ACC112 (cell line): ENCODE data around the gene TNFRSF12A.
"Not testable (repeated sequence)": the region's sequence is repeated elsewhere in the genome, so short reads cannot be mapped to it uniquely, and the experiment has no call there.

Source experiments
- H2AFZ ChIP-seq: fragments of 200-600 bp; sonication (generic); one replicate; pipeline ENCODE4 v1.6.0; 2017; ENCODE audit warnings: antibody characterized with exemption, low read length; ENCODE audit not compliant: unreplicated experiment
- H3K27ac ChIP-seq: fragments of 200-600 bp; sonication (generic); 2 replicates; pipeline ENCODE4 v1.5.1; 2014; ENCODE audit warnings: low read depth, mild to moderate bottlenecking, antibody characterized with exemption, low read length, moderate library complexity
- H3K27me3 ChIP-seq: fragments of 200-600 bp; sonication (generic); 2 replicates; pipeline ENCODE4 v1.6.1; 2014; ENCODE audit warnings: mild to moderate bottlenecking, antibody characterized with exemption, low read length, moderate library complexity, mixed read lengths; ENCODE audit not compliant: insufficient read depth
- H3K36me3 ChIP-seq: fragments of 200-600 bp; sonication (generic); 2 replicates; pipeline ENCODE4 v1.6.1; 2016; ENCODE audit warnings: mild to moderate bottlenecking, antibody characterized with exemption, low read length, moderate library complexity, mixed read lengths; ENCODE audit not compliant: insufficient read depth
- H3K4me1 ChIP-seq: fragments of 200-600 bp; sonication (generic); one replicate; pipeline ENCODE4 v1.6.1; 2016; ENCODE audit warnings: low read length, mixed read lengths; ENCODE audit not compliant: insufficient read depth, unreplicated experiment, control insufficient read depth
- H3K4me3 ChIP-seq: fragments of 200-600 bp; sonication (generic); 2 replicates; pipeline ENCODE4 v1.5.1; 2014; ENCODE audit warnings: mild to moderate bottlenecking, low read depth, low read length
- H3K79me2 ChIP-seq: fragments of 200-600 bp; sonication (generic); one replicate; pipeline ENCODE4 v1.6.0; 2016; ENCODE audit warnings: low read length; ENCODE audit not compliant: control insufficient read depth, unreplicated experiment, insufficient read depth

TNFRSF12A gene

GRCh38 chr16:3060339-3061127 lies 40.4 kb downstream of the TNFRSF12A start:
- Histone ChIP-seq H3K27ac (no peak overlapping the region), H3K27me3 (no peaks in the 10 kb centered on the region)

GRCh38 chr16:3062553-3062952 lies 42.4 kb downstream of the TNFRSF12A start:
- Histone ChIP-seq H3K4me1 (peaks cover 22% of the 10 kb centered on the region), H3K27ac (no peak overlapping the region), H3K27me3 (no peaks in the 10 kb centered on the region), H3K79me2 (no peaks in the 10 kb centered on the region), H3K4me3 (no peak overlapping the region), H2AFZ (no peak overlapping the region), H3K36me3 (no peaks in the 10 kb centered on the region)

More at GRCh38 chr16:3060339-3061127, 40.4 kb downstream of the TNFRSF12A start:
- H2AFZ ChIP-seq: no peak overlapping the region
- no peaks in the 10 kb centered on the region for H3K36me3 ChIP-seq
- peaks cover 19% of the 10 kb centered on the region for H3K4me1 ChIP-seq
- H3K4me3 ChIP-seq: no peak overlapping the region
- H3K79me2 ChIP-seq: no peaks in the 10 kb centered on the region

GRCh38 chr16:3063625-3064386 lies 43.6 kb downstream of the TNFRSF12A start:
- no peak overlapping the region for H2AFZ ChIP-seq
- H3K27me3 ChIP-seq: no peaks in the 10 kb centered on the region
- no peaks in the 10 kb centered on the region for H3K79me2 ChIP-seq

GRCh38 chr16:3065069-3065741 lies 45.0 kb downstream of the TNFRSF12A start, which contains the start of gene IL32:
IL32 (plus strand) TSS chr16:3065640; CDS start chr16:3065812, 172 bp downstream.
- Histone ChIP-seq H3K27ac (peak within 1 kb of the TSS; percentile 14; the same call in 1 of the 2 replicates), H3K4me1 (peaks cover 11% of the 10 kb centered on the region), H3K4me3 (peak within 1 kb of the TSS; percentile 68), H3K27me3 (no peaks in the 10 kb centered on the region), H2AFZ (peak within 1 kb of the TSS; percentile 20), H3K36me3 (no peaks in the 10 kb centered on the region), H3K79me2 (no peaks in the 10 kb centered on the region)

More at GRCh38 chr16:3063625-3064386, 43.6 kb downstream of the TNFRSF12A start:
- no peak overlapping the region for H3K27ac ChIP-seq
- H3K4me3 ChIP-seq: no peak overlapping the region
- peaks cover 17% of the 10 kb centered on the region for H3K4me1 ChIP-seq
- no peaks in the 10 kb centered on the region for H3K36me3 ChIP-seq

GRCh38 chr16:3065742-3066439 lies 45.7 kb downstream of the TNFRSF12A start:
- Histone ChIP-seq H2AFZ (peak overlapping the region; percentile 20), H3K36me3 (no peaks in the 10 kb centered on the region), H3K4me3 (peak overlapping the region; percentile 68), H3K79me2 (no peaks in the 10 kb centered on the region), H3K27ac (peak overlapping the region; percentile 14; the same call in 1 of the 2 replicates), H3K4me1 (peaks cover 11% of the 10 kb centered on the region), H3K27me3 (no peaks in the 10 kb centered on the region)

GRCh38 chr16:3066440-3066748 lies 46.2 kb downstream of the TNFRSF12A start:
- Histone ChIP-seq H3K36me3 (no peaks in the 10 kb centered on the region), H3K79me2 (no peaks in the 10 kb centered on the region), H3K4me1 (peaks cover 11% of the 10 kb centered on the region), H3K4me3 (peak overlapping the region; percentile 68; the same call in 1 of the 2 replicates), H3K27ac (no peak overlapping the region), H2AFZ (no peak overlapping the region), H3K27me3 (no peaks in the 10 kb centered on the region)

GRCh38 chr16:3068487-3068886 lies 48.3 kb downstream of the TNFRSF12A start:
- H3K27ac ChIP-seq: no peak overlapping the region
- no peaks in the 10 kb centered on the region for H3K36me3 ChIP-seq
- no peak overlapping the region for H2AFZ ChIP-seq
- peaks cover 2% of the 10 kb centered on the region; the same call in 1 of the 2 replicates for H3K27me3 ChIP-seq
- H3K4me1 ChIP-seq: peaks cover 11% of the 10 kb centered on the region
- no peak overlapping the region for H3K4me3 ChIP-seq
- H3K79me2 ChIP-seq: no peaks in the 10 kb centered on the region

GRCh38 chr16:3069146-3069545 lies 49.0 kb downstream of the TNFRSF12A start:
- H3K4me1 ChIP-seq: peaks cover 11% of the 10 kb centered on the region
- not testable (repeated sequence) for H3K4me3 ChIP-seq, H3K79me2 ChIP-seq, H3K27me3 ChIP-seq, H2AFZ ChIP-seq, H3K27ac ChIP-seq, H3K36me3 ChIP-seq

- H3K27ac ChIP-seq: no peak overlapping the region
- H3K36me3 ChIP-seq: no peaks in the 10 kb centered on the region
- no peaks in the 10 kb centered on the region for H3K79me2 ChIP-seq
- H2AFZ ChIP-seq: no peak overlapping the region
- H3K4me3 ChIP-seq: no peak overlapping the region
- peaks cover 2% of the 10 kb centered on the region for H3K4me1 ChIP-seq
- peaks cover 18% of the 10 kb centered on the region for H3K27me3 ChIP-seq
Observed at GRCh38 chr16:3070608-3071111, 50.5 kb downstream of the TNFRSF12A start.

GRCh38 chr16:3071655-3072054 lies 51.5 kb downstream of the TNFRSF12A start:
- Histone ChIP-seq H3K36me3 (no peaks in the 10 kb centered on the region), H3K27ac (no peak overlapping the region), H3K27me3 (peaks cover 18% of the 10 kb centered on the region), H3K4me3 (no peak overlapping the region), H2AFZ (no peak overlapping the region), H3K4me1 (no peaks in the 10 kb centered on the region), H3K79me2 (no peaks in the 10 kb centered on the region)
